CD4-positive, alpha-beta T cell treated with Interleukin-1 beta for 1 hour (primary cell): ENCODE results near the gene RPUSD2.

Experiments
- DNase-seq, 2 donors: peaks; one replicate each; pipeline ENCODE4 v3.0.0-alpha.2; 2020 to 2022

RPUSD2 gene

GRCh38 chr15:40623361-40623760 lies 54.3 kb downstream of the RPUSD2 start:
- DNase-seq, result no peak
